Measurements from ENCODE around the gene JSRP1. TPM values are rescaled to one million over a fixed set of nuclear protein-coding genes. Genes with fewer than 3 reads are reported as not detected.

The JSRP1 gene
- total RNA-seq, 1 experiment from 2014 or later: not detected

- no peak for DNase-seq (ENCODE audit: low read depth)
These were observed 23.7 kb downstream of the JSRP1 start for GRCh38 chr19:2232286-2233151.

- DNase-seq (ENCODE audit: low read depth): peak; percentile 31
These were observed 24.5 kb downstream of the JSRP1 start for GRCh38 chr19:2231621-2232221.

DNA sequence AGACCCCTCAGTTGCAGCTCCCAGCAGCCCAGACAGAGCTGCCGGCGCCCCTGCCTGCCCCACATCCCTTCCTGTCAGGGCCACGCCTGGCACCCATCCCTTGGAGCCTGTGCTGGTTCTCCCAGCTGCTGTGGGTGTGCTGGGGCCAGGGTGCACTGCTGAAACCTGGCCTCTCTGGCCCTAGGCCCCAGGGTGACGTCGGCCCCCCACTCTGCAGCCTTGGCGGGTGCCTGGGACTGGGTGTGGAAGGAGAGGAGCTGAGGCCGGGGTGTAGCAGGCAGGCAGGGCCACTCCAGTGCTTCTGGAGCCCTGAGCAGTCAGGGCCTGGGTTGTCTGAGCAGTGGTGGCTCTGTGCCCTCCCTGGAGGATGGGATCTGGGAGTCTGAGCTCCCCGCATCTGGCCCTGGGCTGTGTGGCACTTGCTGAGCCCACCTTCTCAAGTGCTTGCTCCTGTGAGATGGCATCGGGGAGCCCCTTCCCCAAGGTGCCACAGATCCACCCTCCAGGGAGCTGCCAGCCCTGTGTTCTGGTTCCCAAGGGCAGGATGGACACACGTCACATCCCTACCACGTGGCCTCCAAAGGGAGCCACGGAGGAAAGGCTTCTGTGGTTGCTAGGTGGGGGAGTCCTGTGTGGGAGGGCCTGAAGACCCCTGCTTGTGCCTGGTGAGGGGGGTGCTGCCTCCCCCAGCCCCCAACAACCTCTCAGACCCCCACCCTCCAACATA lies 25.2 kb downstream of the JSRP1 start:
- no peak for DNase-seq (ENCODE audit: low read depth)

GRCh38 chr19:2230033-2230531 lies 26.1 kb downstream of the JSRP1 start:
- DNase-seq (ENCODE audit: low read depth): no peak

GRCh38 chr19:2229103-2230032 lies 26.8 kb downstream of the JSRP1 start:
- no peak for DNase-seq (ENCODE audit: low read depth)

DNA sequence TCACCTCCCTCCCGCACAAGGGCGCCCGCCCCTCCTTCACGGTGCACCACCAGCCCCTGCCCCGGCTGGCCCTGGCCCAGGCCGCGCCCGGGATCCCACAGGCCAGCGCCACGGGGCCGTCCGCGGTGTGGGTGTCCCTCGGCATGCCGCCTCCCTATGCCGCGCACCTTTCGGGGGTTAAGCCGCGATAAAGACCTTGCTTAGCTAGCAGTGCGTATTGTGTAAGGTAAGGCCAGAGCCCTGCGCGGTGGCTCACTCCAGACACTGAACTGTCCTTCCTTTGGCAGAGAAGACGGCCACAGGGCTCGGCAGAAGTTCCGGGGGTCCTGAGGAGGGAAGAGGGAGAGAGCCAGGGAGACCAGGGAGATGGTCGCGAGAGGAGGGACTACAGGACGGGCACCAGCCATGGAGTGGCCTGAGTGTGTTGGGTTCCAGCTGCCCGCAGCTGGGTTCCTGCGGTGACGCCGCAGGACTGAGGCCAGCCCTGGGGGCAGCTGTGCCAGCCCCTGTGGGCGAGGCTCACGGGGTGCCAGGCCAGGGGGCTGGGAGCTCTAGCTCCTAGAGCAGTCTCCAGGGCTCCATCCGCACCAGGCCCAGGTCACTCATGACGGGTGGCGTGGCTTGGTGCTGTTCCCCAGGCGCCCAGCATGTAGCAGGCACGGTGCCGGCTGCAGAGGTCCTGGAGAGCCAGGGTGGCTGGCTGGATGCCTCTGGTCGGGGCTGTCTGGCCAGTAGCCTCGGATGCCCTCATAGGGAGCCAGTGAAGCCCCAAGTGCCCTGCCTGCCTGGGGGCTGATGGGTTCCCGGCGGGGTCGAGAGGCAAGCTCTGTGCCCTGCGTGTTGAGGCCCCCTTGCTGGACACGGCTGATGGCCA lies 27.8 kb downstream of the JSRP1 start:
- no peak for DNase-seq (ENCODE audit: low read depth)

DNA sequence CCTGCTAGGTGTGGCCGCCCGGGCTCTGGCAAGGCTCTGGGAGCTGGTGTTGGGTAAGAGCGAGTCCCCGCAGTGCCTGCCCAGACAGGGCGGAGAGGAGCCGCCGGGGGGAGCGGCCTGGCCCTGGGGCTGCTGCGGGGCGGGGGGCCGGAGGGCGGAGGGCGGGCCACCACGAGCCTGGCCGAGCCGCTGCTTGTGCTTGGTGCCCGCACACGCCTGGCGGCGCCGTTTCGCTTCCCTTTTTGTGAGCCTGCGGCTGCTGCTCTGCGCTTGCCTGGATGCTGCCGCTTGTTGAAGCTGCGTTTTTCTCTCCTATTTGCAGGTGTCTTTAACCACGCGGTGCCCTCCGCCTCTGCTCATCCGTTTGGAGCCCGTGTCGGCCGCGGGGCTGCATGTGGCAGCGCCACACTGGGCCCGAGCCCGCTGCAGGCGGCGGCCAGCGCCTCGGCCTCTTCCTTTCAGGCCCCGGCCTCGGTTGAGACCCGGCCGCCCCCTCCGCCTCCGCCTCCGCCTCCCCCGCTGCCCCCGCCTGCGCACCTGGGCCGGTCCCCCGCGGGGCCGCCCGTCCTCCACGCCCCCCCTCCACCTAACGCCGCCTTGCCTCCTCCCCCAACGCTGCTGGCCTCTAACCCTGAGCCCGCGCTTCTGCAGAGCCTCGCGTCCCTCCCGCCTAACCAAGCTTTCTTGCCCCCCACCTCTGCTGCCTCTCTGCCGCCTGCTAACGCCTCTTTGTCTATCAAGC lies 28.6 kb downstream of the JSRP1 start:
- DNase-seq (ENCODE audit: low read depth): no peak

- DNase-seq (ENCODE audit: low read depth): no peak
These were observed 29.3 kb downstream of the JSRP1 start for GRCh38 chr19:2226840-2227360.

- no peak for DNase-seq (ENCODE audit: low read depth)
These were observed 30.0 kb downstream of the JSRP1 start for GRCh38 chr19:2226051-2226839.

GRCh38 chr19:2225415-2226050 lies 30.7 kb downstream of the JSRP1 start:
- DNase-seq (ENCODE audit: low read depth): no peak

DNA sequence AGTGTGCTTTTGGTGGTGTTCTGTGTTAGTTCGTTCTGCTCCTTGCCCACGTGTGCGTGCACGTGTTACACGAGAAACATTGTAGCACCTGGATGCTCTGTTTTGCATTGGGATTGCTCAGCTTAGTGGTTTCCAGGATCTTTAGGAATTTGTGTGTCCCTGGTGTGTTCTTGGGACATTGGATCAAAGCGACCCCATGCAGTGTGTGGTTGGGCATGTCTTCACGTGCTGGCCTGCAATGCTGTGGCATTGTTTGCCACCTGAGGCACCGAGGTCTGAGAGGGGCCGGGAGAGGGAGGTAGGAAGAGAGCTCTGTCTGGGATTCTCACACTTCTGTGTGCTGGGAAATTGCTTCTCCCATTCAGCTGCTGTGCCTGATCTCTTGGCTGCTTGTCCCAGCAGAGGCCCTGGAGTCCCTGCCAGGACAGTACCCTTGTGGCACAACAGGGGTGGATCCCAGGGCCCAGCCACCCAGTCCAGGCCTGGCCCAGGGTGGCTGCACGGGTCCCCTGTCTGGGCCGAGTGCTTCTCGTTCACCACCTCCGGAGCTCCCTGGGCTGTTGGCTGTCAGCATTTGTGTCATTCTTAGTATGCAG lies 31.4 kb downstream of the JSRP1 start:
- DNase-seq (ENCODE audit: low read depth): no peak

- no peak for DNase-seq (ENCODE audit: low read depth)
These were observed 32.3 kb downstream of the JSRP1 start for GRCh38 chr19:2223959-2224358.

- DNase-seq (ENCODE audit: low read depth): no peak
These were observed 32.8 kb downstream of the JSRP1 start for GRCh38 chr19:2223391-2223790.

DNA sequence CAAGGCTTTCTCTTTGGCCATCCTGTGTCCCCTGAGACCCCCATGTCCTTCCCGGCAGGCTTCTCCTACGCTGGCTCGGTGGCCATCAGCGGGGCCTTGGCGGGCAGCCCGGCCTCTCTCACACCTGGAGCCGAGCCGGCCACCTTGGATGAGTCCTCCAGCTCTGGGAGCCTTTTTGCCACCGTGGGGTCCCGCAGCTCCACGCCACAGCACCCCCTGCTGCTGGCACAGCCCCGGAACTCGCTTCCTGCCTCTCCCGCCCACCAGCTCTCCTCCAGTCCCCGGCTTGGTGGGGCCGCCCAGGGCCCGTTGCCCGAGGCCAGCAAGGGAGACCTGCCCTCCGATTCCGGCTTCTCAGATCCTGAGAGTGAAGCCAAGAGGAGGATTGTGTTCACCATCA lies 34.3 kb downstream of the JSRP1 start:
- no peak for DNase-seq (ENCODE audit: low read depth)

- no peak for DNase-seq (ENCODE audit: low read depth)
These were observed 34.9 kb downstream of the JSRP1 start for GRCh38 chr19:2221250-2221831.

DNA sequence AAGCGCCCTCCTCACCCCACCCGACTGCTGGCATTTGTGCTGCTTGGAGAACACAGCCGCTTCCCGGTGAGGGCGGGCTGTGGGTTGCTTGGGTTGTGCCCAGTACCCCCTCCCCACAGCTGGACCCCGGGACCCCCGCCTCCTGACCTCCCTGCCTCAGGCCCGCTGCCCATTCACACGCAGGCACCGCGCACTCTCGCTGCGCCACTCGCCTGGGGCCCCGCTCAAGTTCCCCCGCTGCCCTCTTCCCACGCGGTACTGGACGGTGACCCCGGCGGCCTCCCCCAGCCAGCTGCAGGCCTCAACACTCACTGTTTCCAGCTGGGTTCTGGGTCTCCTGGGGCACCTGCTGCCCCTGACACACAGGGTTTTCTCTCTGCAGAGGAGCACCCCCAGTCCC lies 36.5 kb downstream of the JSRP1 start:
- no peak for DNase-seq (ENCODE audit: low read depth)

DNA sequence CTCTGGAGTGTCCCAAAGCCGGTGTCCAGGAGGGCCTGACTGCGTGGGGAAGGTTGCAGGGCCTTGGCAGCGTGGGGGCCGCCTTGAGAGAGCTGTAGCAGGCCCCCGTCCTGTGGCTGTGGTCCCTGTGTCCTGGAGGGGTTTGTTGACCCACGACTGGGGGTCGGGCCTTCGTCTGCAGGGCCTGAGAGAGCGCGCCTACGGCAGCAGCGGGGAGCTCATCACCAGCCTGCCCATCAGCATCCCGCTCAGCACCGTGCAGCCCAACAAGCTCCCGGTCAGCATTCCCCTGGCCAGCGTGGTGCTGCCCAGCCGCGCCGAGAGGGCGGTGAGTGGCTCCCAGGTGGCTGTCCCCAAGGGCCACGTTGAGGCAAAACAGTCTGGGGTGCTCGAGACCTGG lies 38.6 kb downstream of the JSRP1 start:
- no peak for DNase-seq (ENCODE audit: low read depth)
